CD4-positive, alpha-beta T cell treated with Interleukin-4 for 4 hours (primary cell): ENCODE measurements around the gene OOSP4B.
"Not testable (repeated sequence)": the region's sequence is repeated elsewhere in the genome, so short reads cannot be mapped to it uniquely, and the experiment has no call there.

Experiments
- DNase-seq: peaks from one replicate; pipeline ENCODE4 v3.0.0-alpha.2; 2020

The OOSP4B gene

DNA sequence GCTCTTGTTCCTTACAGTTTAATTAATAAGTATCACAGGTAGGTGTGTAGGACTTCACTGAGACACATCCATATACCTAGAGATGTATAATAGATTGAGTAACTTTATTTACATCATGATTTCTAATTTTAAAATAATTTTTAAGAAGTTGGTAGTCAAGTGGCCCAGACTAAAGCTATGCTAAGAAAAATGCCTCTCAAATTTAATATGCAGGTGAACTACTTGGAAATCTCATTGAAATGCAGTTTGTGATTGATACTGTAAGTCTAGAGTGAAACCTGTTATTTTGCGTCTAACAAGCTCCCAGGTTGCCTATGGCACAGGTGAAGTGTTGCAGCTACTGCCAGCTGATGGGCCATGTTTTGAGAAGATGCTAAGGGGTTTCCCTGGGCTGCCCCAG is at the start of gene OOSP4B:
TSS of gene OOSP4B (plus strand) at position 301 of the 400 bp plus-strand sequence.
- no peak for DNase-seq

GRCh38 chr11:59967677-59968394 is 49.1 kb upstream of the OOSP4B start:
- no peak for DNase-seq

GRCh38 chr11:59968395-59968783 is 48.6 kb upstream of the OOSP4B start:
- no peak for DNase-seq

- no peak for DNase-seq
These were observed 43.9 kb upstream of the OOSP4B start for GRCh38 chr11:59973097-59973496.

GRCh38 chr11:59981106-59981770 is 35.7 kb upstream of the OOSP4B start:
- DNase-seq: no peak

DNA sequence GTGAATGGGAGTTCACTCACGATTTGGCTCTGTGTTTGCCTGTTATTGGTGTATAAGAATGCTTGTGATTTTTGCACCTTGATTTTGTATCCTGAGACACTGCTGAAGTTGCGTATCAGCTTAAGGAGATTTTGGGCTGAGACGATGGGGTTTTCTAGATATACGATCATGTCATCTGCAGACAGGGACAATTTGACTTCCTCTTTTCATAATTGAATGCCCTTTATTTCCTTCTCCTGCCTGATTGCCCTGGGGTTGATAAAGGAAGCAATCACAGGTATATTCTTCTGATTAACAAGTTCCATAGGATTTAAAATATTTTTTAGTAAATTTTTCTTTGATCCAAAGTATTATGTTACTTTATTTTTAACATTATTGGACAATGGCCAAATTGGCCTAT is 34.9 kb upstream of the OOSP4B start:
- DNase-seq: not testable (repeated sequence)

DNA sequence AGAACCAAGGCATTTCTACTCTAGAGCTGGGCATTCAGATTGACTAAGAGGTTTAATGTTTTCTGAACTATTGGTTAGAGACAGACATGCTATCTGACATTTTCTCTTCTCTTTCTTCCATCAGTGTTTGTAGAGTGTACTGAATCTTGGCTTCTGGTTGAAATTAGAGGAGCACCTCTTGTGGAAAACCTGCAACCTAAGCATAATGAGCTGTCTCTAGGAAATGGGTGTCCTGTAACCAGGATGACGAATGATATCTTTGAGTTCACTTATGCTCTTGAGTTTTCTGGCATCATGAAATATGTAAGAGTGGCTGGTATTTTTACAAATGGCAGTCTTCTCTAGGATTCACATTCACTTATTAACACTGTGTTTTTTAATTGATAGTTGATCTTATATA is 33.8 kb upstream of the OOSP4B start:
- DNase-seq: no peak

- no peak for DNase-seq
These were observed 32.6 kb upstream of the OOSP4B start for GRCh38 chr11:59984368-59984767.

- no peak for DNase-seq
These were observed 26.6 kb upstream of the OOSP4B start for GRCh38 chr11:59990421-59990820.

GRCh38 chr11:59992425-59992824 is 24.6 kb upstream of the OOSP4B start:
- DNase-seq: no peak

DNA sequence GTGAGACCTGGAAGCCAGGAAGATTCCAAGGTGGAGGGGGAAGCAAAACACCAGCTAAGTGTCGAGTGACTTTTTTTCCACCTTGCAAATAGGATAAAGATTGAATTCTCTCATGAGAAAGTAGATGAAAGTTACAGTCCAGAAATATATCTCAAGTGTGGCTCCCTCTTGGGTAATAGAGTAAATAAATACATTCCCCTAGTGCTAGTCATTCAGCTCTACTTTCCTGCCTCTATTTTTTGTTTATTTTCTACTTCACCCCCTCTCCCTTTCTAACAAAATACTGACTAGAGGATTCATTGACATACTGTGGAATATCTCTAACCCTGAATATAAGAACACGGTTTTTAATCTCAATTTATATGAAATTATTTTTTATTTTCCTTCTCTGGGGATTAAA is 19.2 kb upstream of the OOSP4B start:
- DNase-seq: no peak

- no peak for DNase-seq
These were observed 17.3 kb upstream of the OOSP4B start for GRCh38 chr11:59999691-60000090.

DNA sequence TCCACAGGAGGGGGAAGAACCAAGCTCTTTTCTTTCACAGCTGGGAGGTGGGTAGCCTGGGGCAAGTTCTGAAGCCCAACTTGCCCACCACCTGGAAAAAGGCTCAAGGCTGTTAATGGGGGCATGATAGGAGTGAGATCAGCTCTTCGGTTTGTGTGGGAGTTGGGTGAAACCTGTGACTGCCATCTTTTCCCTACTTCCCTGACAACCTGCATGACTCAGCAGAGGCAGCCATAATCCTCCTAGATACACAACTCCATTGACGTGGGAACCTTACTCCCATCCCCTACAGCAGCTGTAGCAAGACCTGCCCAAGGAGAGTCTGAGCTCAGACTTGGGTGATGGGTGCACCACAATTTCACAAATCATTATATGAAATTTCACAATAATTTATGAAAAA is 13.3 kb upstream of the OOSP4B start:
- DNase-seq: no peak

DNA sequence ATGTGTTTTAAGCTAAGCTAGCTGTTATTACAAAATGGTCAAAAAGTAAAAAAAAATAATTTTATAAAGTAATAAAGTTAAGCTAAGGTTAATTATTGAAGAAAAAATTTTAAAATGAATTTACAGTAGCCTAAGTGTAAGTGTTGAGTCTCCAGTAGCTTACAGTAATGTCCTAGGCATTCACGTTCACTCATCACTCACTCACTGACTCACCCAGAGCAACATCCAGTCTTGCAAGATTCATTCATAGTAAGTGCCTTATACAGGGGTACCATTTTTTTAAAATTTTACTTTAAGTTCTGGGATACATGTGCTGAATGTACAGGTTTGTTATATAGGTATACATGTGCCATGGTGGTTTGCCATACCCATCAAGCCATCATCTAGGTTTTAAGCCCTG is 11.6 kb upstream of the OOSP4B start:
- DNase-seq: no peak

GRCh38 chr11:60018058-60018457 is 1.1 kb downstream of the OOSP4B start:
- DNase-seq: no peak

- DNase-seq: not testable (repeated sequence)
These were observed 3.4 kb downstream of the OOSP4B start for GRCh38 chr11:60020376-60020775.

DNA sequence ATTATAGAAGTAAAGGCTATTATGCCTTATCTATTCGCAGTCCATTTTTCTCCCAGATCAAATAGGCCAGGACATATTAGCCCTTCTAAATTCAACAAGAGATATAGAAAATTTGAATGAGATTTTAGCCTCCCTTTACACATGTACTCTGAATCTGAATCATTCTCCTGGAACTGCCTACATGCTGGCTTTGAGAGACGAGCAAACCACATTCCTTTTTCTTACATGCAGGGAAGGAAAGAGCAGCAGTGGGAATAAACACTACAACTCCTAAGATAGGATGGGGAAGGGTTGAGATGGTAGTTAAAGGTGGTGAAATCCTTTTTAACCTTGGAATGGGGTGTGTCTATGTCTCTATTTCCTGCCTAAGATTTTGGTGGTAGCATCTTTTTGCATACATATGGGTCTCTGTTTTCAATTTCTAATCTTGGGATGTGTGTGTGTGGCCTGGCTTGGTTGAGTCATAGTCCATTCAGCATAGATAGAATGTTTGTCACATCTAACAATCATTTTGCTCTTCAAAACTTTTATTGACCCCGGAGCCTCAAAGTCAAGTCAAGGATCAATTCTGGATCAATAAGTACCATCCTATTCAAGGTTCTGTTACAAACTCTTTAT is 12.1 kb downstream of the OOSP4B start:
- DNase-seq: no peak

DNA sequence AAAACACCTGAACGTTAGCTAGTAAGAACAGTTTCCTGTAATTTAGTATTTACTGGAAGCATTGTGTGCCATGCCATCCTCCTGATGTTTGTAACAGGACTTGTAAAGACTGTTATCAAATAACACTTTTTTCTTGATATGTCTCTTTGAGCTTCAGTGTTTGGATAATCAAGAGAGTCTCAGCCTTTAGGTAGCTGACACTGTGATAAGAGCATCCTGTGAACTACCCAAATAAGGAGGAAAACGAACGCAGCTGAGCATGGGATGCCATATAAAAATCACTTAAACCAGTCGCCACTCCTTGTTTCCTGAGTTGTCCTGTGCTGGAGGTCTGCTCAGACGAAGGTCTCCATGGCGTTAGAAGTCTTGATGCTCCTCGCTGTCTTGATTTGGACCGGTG is 23.1 kb downstream of the OOSP4B start, which contains the start of gene OOSP2:
TSS of gene OOSP2 (plus strand) at position 301 of the 400 bp plus-strand sequence. CDS start at position 352, 51 bp downstream.
- DNase-seq: no peak

GRCh38 chr11:60050422-60050821 is 33.4 kb downstream of the OOSP4B start:
- not testable (repeated sequence) for DNase-seq

DNA sequence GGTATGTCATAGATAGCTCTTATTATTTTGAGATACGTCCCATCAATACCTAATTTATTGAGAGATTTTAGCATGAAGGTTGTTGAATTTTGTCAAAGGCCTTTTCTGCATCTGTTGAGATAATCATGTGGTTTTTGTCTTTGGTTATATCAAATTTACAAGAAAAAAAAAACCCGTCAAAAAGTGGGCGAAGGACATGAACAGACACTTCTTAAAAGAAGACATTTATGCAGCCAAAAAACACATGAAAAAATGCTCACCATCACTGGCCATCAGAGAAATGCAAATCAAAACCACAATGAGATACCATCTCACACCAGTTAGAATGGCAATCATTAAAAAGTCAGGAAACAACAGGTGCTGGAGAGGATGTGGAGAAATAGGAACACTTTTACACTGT is 33.9 kb downstream of the OOSP4B start:
- not testable (repeated sequence) for DNase-seq

- no peak for DNase-seq
These were observed 39.5 kb downstream of the OOSP4B start, which contains the start of gene MS4A3 for GRCh38 chr11:60056349-60056969. MS4A3 (plus strand) TSS chr11:60056665; CDS start chr11:60061161, 4,496 bp downstream.

GRCh38 chr11:60059052-60059451 is 42.1 kb downstream of the OOSP4B start:
- DNase-seq: no peak

DNA sequence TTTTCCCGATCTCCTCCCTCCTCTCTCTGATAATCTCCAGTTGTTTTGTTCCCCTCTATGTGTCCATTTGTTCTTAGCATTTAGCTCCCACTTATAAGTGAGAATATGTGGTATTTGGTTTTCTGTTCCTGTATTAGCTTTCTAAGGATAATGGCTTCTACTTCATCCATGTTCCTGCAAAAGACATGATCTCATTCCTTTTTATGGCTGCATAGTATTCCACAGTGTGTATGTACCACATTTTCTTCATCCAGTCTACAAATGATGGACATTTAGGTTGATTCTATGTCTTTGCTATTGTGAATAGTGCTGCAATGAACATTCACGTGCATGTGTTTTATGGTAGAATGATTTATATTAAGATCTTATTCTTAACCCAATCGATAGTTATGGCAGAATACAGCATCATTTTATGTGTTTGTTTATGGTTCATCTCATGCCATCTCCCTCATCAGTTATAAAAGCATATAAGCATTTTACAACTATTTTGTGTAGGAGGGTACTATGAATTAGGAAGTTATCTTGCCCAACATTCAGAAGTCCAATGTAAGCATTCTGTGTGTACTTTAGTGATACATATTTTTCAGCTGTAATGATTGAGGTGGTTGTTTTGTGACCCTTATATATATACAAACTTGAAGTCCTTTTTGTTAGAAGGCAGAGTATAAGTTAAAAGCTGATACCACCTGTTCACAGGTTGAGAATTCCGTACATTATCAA is 42.7 kb downstream of the OOSP4B start:
- no peak for DNase-seq
